GM19455 (cell line): ENCODE data around the gene PPFIBP1.
"Not testable (repeated sequence)": the region's sequence is repeated elsewhere in the genome, so short reads cannot be mapped to it uniquely, and the experiment has no call there.

ENCODE experiments used
- ATAC-seq: cut with Tn5 transposase; IDR thresholded peaks from one replicate; pipeline ENCODE4 v1.9.1; 2021; ENCODE audit not compliant: unreplicated experiment

PPFIBP1 gene

DNA sequence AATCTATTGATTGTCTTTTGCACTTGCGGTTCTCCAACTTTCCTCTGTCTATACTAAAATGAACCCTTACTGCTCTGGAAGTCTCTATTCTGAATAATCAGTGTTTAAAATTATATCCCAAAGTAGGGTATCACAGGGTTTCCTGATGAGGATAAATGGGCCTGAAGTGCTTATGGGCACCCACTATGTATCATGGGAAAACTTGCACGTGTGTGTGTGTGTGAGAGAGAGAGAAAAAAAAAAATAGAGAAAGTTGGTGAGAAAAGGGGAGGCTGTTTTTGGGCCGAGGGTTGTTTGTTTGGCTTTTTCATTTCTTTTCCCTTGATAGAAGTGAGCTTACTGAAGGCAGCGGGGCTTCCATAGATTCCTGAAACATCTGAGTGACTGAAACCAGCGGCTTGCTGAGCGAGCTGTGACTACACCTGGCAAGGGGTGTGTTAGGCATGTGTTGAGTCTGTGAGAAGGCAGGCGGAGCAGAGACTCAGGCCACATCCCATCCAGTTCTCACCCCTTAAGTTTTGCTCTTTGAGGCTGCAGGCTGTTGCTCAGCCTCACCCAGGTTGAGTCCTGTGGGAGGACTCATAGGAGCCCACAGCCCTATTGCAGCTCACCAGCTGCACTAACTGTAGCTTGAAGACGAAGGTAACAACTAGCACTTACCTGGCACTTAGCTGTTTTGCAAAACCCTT lies 17.2 kb downstream of the PPFIBP1 start:
- no peak for ATAC-seq

DNA sequence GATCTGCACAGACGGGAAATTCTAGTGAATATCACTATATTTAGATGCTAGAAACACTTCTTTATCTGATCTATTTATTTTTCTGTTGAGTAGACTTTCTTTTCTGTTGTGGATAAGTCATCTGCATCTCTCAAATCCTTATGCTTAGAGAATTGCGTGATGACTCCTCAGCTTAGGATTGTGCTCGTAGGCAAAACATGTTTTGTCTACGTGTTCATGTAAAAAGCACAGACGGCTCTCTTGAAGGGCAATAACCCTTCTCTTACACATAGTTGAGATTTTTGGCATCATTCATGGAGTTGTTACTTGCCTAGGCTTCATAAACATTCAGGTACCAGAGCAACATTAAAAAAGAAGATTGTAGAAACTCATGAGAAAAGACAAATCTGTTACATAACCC lies 18.6 kb downstream of the PPFIBP1 start:
- ATAC-seq = no peak

DNA sequence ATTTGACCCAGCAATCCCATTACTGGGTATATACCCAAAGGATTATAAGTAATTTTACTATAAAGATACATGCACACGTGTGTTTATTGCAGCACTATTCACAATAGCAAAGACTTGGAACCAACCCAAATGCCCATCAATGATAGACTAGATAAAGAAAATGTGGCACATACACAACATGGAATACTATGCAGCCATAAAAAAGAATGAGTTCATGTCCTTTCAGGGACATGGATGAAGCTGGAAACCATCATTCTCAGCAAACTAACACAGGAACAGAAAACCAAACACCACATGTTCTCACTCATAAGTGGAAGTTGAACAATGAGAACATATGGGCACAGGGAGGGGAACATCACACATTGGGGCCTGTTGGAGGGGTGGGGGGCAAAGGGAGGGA lies 20.9 kb downstream of the PPFIBP1 start:
- ATAC-seq = not testable (repeated sequence)

DNA sequence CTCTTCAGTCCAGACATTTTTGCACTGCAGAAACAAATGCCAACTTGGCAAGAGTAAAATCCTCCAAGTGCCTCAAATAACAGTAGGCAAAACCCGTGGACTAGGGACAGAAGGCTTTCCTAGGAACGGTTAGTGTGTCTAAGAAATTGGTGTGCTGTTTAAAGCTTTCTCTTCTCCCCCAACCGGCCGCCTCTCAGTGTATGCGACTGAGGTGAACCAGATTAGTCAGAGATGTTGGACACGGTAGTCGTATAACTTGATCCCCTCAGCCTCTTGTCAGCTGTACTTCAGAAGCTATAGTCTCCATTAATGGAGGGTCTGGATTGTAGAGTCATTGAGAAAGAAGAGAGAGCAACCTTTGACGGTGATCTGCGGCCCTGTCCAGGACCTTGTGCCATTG lies 21.7 kb downstream of the PPFIBP1 start:
- ATAC-seq = no peak

DNA sequence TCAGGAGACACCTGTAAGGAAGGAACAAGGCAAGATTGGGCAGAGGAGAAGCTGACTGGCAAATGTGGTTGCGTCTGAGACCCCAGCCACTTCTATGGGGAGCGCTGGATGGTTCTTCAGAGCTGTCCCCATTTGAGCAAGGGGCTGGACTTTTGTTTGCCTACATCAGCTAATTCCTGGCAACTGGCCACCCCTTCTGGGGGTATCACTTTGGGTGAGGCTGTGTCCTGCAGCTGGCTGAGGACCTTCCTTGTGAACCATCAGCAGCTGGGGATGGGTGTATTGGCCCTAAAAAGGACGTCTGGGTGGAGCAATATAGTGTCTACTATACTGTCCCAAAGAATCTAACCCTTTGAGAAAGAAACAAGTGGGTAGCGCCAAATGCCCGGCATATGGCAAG lies 23.6 kb downstream of the PPFIBP1 start:
- no peak for ATAC-seq

DNA sequence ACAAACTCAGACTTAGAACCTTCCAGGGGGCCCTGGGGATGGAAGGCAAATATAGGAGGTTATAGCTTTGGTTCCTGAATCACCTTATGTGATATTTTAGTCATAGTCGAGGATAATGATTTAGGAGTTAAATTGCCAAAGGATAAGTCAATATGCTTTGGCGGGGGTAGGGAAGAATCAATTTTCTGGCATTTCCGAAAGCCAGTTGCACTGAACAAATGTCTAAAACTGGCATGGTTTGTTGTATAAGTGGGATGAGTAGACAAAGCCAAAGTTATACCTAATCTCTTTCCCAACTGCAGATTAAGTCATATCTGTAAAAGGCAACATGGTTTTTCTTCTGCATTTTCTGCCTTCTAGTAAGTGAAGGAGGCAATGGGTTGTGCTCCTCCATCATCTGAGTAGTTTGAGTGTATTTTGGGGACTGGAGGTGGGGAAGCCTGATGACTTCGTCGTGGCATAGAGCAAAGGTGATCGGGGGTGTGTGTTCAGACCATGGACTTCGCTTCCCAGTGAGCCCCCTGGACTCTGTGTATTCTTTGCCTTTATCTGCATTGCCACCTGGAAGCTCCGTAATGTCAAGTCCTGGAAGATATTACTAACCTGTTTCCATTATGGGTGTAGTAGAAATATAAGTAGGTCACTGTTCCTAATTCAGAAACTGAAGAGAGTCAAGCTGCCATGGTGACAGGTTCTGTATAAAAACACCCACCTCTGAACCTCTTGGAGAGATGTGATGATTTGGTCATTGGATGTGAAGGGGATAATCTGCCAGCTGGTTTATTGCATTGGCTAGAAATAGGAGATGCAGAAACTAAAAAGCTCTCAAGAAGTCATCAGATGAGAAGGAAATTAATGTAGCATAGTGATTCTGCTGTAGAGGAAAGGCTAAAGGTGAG lies 24.5 kb downstream of the PPFIBP1 start:
- ATAC-seq = no peak

DNA sequence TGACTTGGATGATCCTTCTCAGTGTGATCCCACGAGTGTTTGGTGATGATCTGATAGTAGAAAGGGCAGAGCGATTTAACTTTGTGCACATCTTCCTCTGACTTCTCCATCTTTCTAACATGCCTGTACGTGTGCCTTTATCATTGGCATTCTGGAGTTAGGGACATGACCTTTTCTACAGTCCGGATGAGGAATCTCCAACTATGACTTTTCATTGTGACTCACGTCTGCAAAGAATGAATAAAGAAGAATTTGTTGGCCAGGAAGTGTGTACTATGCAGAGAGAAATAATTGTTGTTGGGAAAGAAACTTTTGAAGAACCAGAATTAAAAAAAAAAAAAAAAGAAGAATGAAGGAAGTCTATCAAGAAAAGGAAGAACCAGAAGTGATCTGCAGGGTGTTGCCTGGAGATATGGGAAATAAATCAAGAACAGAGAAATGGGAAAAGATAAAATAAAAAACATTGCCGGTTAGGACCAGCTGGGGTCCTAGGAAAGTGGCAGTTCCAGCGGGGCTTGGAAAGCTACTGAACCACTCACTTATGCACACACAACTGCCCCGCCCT lies 25.3 kb downstream of the PPFIBP1 start:
- no peak for ATAC-seq

DNA sequence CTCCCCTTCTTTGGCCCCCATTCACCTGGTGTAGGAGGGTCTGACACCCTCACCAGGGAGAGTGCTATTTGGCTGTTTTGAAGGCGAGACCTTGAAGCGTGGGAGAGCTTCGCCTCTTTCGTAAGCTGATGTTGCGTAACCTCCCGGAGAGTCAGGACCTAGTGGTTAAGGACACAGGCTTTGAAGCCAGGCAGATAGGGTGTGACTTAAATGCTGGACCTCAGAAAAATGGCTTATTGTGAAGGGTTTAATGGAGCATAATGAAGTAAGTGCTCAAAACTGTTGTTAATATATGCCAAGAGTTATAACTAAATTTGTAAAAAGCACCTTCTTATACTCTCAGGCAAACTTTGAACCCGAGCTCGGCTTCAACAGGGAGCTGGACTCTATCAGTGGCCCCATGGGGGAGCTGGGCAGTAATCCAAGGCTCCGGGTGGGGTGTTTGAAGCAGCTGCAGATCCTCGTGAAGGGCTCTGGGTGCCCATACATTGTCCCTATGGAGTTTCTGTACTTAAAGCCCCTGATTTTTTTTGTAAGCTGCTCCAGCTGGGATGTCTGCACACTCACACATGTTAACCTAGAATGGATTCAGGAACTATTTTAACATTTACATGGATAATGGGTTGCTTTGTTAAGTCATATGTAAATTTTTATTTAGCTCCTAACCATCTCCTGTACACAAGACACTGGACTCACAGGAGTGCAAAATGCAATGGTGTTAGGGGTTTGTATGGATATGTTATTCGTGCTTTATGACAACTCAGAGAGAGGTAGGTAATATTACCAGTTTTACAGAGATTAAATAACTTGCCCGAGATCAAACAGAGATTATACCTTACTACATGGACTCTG lies 26.0 kb downstream of the PPFIBP1 start:
- ATAC-seq = no peak

DNA sequence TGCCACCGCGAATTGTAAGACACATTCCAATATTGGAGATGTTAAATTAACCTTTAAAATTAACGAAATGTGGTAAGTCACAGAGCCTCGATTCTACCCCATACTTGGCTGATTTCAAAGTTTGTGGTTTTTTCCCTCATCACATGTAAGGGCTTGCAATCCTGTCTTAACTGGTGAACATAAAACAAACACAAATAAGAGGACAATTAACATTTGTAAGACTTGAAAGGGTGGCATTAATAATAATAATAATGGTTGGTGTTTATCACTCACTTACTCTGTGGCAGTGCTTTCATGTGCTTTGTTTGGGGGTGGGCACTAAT lies 26.6 kb downstream of the PPFIBP1 start:
- ATAC-seq = no peak

DNA sequence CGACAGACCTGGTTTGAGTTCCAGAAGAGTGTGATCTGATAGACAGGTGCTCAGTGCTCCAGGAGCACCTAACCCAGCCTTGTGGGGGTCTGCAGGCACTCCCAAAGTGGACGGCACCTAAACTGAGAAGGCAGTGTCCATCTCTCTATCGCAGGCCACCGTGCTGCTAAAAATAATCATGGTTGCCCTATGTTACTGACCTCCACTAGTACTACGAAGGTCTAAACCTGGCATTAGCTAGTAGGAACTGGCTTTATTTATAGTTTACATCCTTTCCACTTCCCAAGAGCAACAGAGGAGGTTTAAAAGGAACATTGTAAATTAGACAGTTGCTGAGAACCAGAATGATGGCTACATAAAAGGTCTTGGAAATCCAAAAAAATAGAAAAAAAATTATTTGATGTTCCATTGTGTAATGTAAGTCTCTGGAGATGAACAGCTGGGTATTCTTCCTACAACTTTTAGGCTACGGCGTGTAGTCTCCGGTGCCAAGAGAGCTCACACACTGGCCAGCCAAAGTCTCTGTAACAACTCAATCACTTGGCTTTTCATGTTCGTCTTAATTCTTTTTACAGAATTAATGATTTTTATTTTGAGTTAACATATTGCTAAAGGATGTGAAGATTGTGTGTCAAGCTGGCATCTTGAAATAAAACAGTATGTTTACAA lies 27.3 kb downstream of the PPFIBP1 start:
- no peak for ATAC-seq

DNA sequence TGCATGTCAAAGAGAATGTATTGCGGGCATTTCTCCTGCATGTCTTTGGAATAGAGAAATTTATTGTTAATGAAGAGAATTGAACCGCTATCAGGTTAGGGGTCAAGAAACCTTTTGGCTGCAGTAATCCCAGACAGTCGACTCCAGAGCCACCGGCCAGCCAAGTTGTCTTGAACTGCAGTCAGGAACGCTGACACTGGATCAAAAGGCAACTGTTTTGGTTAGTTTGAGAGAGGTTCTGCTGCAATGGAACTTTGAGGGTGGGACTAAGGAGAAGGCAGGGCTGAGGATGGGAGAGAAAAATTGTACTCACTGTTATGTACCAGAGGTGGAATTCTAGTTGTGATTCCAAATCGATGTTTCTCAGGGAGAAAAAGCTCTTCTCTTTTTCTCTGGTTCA lies 28.2 kb downstream of the PPFIBP1 start:
- no peak for ATAC-seq

DNA sequence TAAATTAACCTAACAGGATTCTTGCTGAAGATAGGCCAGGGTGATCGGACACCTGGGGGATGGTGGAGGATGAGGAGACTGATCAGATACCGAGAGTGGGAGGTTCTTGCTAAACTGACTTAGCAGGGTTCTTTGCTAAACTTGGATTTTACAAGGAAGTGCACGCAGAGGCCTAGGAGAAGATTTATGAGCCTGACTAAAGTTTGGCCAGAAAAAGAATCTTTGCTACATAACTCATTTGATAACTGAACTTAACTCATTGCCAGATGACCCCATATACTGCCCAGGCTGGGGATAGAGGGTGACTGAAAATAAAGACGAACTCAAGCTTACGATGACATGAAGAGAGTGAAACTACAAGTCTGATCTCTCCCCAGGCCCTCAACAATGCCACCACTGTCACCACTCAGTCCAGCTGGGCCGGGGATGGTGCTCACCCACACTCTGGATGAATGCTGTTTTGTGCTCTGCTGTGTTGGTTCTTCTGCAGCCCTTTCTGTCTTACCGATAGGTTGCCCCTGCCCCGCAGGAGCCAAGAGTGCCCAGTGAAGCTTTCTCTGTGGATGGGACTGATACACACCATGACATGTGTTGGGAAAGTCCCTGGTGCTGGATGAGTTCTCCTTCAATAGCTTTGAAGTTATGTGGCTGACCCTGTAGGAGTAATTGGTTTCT lies 29.0 kb downstream of the PPFIBP1 start:
- no peak for ATAC-seq

DNA sequence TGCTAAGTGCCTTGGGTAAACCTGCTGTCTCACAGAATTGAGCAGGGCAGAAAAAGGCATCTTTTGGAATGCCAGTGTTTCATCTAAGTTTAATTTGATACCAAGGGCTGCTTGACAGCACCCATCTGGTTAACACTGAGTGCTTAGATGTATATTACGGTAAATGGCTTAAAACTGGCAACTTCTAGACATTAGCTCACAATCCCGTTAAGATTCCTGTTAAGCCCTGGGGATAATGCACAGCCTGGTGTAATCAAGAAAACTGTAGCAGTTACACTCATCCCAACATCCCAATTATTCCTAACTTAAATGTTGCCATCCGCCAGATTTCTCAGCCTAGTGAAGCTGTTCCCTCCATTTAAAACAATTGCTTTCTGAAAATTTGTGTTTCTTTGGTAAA lies 29.9 kb downstream of the PPFIBP1 start:
- no peak for ATAC-seq

DNA sequence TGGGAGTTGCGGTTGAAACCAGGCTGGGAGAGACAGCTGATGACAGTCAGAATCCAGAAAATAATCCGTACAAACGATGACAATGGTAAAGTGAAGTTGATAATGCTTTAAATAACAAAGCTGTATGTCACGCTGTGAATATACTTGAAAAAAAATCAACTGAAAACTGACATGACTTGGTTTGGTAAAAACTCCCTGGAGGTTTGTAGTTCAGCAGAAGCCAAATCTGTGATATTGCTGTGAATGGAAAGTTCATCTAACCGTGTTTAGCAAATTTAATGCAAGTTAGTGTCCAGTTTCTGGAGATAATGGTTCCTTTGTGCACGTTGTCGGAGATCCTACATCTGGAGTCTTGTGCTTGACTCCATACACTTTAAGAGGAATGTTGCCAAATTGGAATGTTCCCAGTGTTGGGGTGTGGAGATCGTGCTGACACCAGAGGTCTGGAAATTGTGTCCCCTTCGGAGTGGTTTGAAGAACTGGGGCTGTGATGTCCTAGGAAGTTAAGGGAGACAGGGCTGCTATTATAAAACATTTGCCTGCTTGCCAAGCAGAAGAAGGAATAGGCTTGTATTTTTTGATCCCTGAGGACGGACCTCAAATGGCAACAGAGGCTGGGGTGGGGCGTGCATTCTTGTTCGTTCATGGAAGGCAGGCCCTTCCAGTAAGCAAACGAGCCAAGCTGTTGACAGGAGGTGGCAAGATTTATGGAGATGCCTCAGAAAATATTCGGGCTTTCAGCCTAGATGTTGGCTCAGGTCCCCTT lies 30.6 kb downstream of the PPFIBP1 start:
- no peak for ATAC-seq

DNA sequence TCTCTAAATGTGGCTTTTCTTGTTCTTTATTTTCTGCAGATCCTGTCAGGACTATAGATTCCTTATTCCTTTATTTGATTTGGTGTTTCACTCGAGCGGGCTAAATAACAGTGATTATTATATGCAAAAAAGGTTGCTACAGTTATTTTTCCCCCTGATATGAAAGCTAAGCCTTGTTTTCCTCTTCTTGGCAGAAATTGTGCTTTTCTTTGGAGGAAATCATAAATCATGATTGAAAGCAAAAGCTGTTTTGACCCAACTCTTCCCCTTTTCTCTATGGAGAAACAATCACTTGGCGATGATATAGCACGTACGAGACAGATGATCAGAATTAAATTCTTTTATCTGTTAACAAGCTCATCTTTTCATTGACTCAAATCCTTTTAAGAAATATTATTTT lies 31.4 kb downstream of the PPFIBP1 start:
- no peak for ATAC-seq

DNA sequence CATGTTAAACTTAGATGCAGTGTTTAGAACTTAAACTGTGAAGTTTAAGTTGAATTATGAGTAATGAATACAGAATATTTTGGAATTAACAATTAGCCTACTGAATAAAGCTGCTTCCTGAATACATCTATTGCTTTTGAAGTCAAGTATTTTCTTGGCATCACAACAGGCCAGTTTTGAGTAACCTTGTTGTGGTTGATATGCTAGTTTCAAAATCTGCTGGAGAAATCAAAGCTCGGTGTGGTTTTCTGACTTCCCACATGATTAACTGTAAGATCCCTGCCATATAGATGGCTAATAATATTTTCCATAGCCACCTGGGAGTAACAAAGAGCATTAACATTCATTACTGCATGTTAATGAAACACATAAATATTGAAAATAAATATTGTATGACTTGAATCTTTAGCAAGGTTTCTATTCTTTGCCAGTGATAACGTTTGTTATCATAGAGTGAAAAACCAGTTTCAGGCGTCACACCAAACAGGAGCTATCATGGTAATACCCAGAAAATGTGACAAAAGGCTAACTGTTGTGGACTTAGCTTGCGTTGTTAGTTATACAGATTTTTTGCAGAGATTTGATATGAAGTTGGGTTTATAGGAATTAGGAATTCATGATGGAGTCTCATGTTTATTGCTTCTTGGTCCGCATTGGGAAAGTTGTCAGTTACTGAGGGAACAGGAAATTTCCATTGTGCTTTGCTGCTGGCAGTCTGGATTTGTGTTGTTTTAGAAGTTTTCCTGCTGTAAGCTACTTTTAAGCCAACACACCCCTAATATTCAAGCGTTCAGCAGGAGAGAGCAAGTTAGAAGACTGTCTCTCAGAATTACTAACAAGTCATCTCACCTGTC lies 32.1 kb downstream of the PPFIBP1 start:
- ATAC-seq = no peak

DNA sequence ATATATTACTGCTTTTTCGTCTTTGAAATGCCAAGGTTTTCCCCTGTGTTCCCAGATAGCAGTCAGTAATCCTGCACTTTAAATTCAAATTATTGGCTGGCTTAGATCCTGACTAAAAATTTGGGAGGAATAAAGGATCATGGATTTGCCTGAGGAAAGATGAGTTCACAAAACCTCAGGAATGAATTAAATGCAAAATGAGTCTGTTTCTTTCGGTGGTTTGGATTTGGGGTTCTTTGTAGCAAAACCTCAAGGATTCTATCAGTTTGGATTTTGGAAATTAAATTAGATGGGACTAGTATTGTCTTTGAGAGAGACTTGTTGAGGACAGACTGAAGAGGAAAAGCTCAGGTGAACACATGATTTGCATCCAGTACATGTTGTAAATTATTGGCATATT lies 36.1 kb downstream of the PPFIBP1 start:
- ATAC-seq = no peak

DNA sequence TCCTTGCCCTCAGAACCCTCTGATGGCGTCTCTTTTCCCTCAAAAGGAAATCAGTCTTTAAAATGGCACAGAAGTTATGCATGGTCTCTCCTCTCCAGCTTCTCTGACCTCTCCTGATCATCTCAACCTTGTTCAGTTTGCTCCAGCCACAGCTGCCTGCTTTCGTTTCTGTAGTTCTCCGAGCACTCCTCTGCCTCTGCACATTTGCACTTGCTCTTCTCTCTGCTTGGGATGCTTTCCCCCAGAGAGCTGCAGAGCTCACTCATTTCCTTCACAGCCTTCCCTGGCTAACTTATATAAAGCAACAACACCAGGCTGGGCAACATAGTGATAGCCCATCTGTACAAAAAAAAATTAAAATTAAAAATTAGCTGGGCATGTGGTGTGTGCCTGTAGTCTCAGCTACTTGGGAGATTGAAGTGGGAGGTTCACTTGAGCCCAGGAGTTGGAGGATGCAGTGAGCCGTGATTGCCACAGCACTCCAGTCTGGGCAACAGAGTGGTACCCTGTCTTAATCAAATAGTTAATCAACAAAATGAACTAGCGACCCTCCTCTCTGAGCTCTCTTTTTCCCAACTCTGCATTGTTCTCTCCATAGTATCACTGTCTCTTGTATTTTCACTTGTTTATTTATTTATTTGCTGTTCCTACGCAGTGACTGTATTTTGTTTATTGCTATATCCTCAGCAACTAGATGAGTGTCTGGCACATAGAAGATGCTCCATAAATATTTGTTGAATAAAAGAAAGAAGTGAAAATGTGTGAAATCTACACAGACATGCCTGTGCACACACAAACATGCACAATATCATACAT lies 37.7 kb downstream of the PPFIBP1 start:
- ATAC-seq = no peak
